ENCODE results near the gene HENMT1. TPM values are rescaled to one million over a fixed set of nuclear protein-coding genes. Genes with fewer than 3 reads are reported as not detected.

The HENMT1 gene
- total and polyA plus RNA-seq, 9 of the 15 experiments (the other 6 are each of a cell fraction or from before 2014, with no cell fraction given), result not detected

Other genes with a start within 250 kb of the HENMT1 start
- 5.0 and 6.0 TPM in 2 replicates for gene NBPF6, start 210.8 kb downstream of the HENMT1 start, total RNA-seq (2014; rRNA removed)
- 7.2 and 7.5 TPM in 2 replicates for gene NBPF6, start 210.8 kb downstream of the HENMT1 start, total RNA-seq (2014; rRNA removed; fragmentation: Illumina TruSeq; extraction: Trizol)
- 7.6 and 8.3 TPM in 2 replicates for gene NBPF6, start 210.8 kb downstream of the HENMT1 start, total RNA-seq (2015; rRNA removed; fragmentation: Illumina TruSeq; extraction: Trizol)
- 6.1 and 6.5 TPM in 2 replicates for gene NBPF6, start 210.8 kb downstream of the HENMT1 start, total RNA-seq (2021)
- gene NBPF6, start 210.8 kb downstream of the HENMT1 start, polyA plus RNA-seq (2011; rRNA removed), result 4.2 and 5.8 TPM in 2 replicates
- gene NBPF6, start 210.8 kb downstream of the HENMT1 start, polyA plus RNA-seq (2014; fragmentation: Illumina TruSeq; extraction: Trizol), result 8.7 and 10.0 TPM in 2 replicates
- gene NBPF6, start 210.8 kb downstream of the HENMT1 start, polyA plus RNA-seq (2014; fragmentation: Nextera tagmentation; extraction: Ambion mirVana), result 1 to 10 TPM; 2.7 to 3.6 TPM
- gene NBPF6, start 210.8 kb downstream of the HENMT1 start, polyA plus RNA-seq (2014; rRNA removed), result 4.0 and 4.9 TPM in 2 replicates
- gene EEIG2, start 101.0 kb downstream of the HENMT1 start, total RNA-seq (2014; rRNA removed), result 13.9 and 14.5 TPM in 2 replicates
- 26.9 and 27.3 TPM in 2 replicates for gene EEIG2, start 101.0 kb downstream of the HENMT1 start, total RNA-seq (2014; rRNA removed; fragmentation: Illumina TruSeq; extraction: Trizol)
- 21.8 and 24.4 TPM in 2 replicates for gene EEIG2, start 101.0 kb downstream of the HENMT1 start, total RNA-seq (2015; rRNA removed; fragmentation: Illumina TruSeq; extraction: Trizol)
- 21.0 and 22.8 TPM in 2 replicates for gene EEIG2, start 101.0 kb downstream of the HENMT1 start, total RNA-seq (2021)
- gene EEIG2, start 101.0 kb downstream of the HENMT1 start, polyA plus RNA-seq (2011; rRNA removed), result 18.8 and 21.1 TPM in 2 replicates
- gene EEIG2, start 101.0 kb downstream of the HENMT1 start, polyA plus RNA-seq (2014; fragmentation: Illumina TruSeq; extraction: Trizol), result 11.8 and 15.2 TPM in 2 replicates
- gene EEIG2, start 101.0 kb downstream of the HENMT1 start, polyA plus RNA-seq (2014; fragmentation: Nextera tagmentation; extraction: Ambion mirVana), result 1 to 10 TPM; 6.1 to 8.0 TPM
- gene EEIG2, start 101.0 kb downstream of the HENMT1 start, polyA plus RNA-seq (2014; rRNA removed), result 12.2 and 12.7 TPM in 2 replicates
- gene PRPF38B, start 31.2 kb upstream of the HENMT1 start, total RNA-seq (2014; rRNA removed), result 27.8 and 67.8 TPM in 2 replicates
- 66.4 and 69.8 TPM in 2 replicates for gene PRPF38B, start 31.2 kb upstream of the HENMT1 start, total RNA-seq (2014; rRNA removed; fragmentation: Illumina TruSeq; extraction: Trizol)
- 68.0 and 75.3 TPM in 2 replicates for gene PRPF38B, start 31.2 kb upstream of the HENMT1 start, total RNA-seq (2015; rRNA removed; fragmentation: Illumina TruSeq; extraction: Trizol)
- gene PRPF38B, start 31.2 kb upstream of the HENMT1 start, total RNA-seq (2021), result 47.8 and 55.5 TPM in 2 replicates
- 71.1 and 74.1 TPM in 2 replicates for gene PRPF38B, start 31.2 kb upstream of the HENMT1 start, polyA plus RNA-seq (2011; rRNA removed)
- 72.3 and 85.5 TPM in 2 replicates for gene PRPF38B, start 31.2 kb upstream of the HENMT1 start, polyA plus RNA-seq (2014; fragmentation: Illumina TruSeq; extraction: Trizol)
- gene PRPF38B, start 31.2 kb upstream of the HENMT1 start, polyA plus RNA-seq (2014; fragmentation: Nextera tagmentation; extraction: Ambion mirVana), result 10 to 100 TPM; 25.3 to 34.3 TPM
- gene PRPF38B, start 31.2 kb upstream of the HENMT1 start, polyA plus RNA-seq (2014; rRNA removed), result 78.4 and 81.8 TPM in 2 replicates
- not detected in 2 replicates for gene FNDC7, start 51.8 kb upstream of the HENMT1 start, total RNA-seq (2014; rRNA removed)
- not detected in 2 replicates for gene FNDC7, start 51.8 kb upstream of the HENMT1 start, total RNA-seq (2014; rRNA removed; fragmentation: Illumina TruSeq; extraction: Trizol)
- not detected in 2 replicates for gene FNDC7, start 51.8 kb upstream of the HENMT1 start, total RNA-seq (2015; rRNA removed; fragmentation: Illumina TruSeq; extraction: Trizol)
- not detected in 2 replicates for gene FNDC7, start 51.8 kb upstream of the HENMT1 start, total RNA-seq (2021)
- 0.05 TPM in 1 of 2 replicates, not detected in the other for gene FNDC7, start 51.8 kb upstream of the HENMT1 start, polyA plus RNA-seq (2011; rRNA removed)
- not detected in 2 replicates for gene FNDC7, start 51.8 kb upstream of the HENMT1 start, polyA plus RNA-seq (2014; fragmentation: Illumina TruSeq; extraction: Trizol)
- gene FNDC7, start 51.8 kb upstream of the HENMT1 start, polyA plus RNA-seq (2014; fragmentation: Nextera tagmentation; extraction: Ambion mirVana), result not detected
- not detected in 2 replicates for gene FNDC7, start 51.8 kb upstream of the HENMT1 start, polyA plus RNA-seq (2014; rRNA removed)
- gene STXBP3, start 85.6 kb upstream of the HENMT1 start, total RNA-seq (2014; rRNA removed), result 33.1 TPM in 2 replicates
- gene STXBP3, start 85.6 kb upstream of the HENMT1 start, total RNA-seq (2014; rRNA removed; fragmentation: Illumina TruSeq; extraction: Trizol), result 52.1 and 56.7 TPM in 2 replicates
- gene STXBP3, start 85.6 kb upstream of the HENMT1 start, total RNA-seq (2015; rRNA removed; fragmentation: Illumina TruSeq; extraction: Trizol), result 45.8 and 52.5 TPM in 2 replicates
- 32.5 and 34.6 TPM in 2 replicates for gene STXBP3, start 85.6 kb upstream of the HENMT1 start, total RNA-seq (2021)
- 39.4 and 50.2 TPM in 2 replicates for gene STXBP3, start 85.6 kb upstream of the HENMT1 start, polyA plus RNA-seq (2011; rRNA removed)
- 35.0 and 40.0 TPM in 2 replicates for gene STXBP3, start 85.6 kb upstream of the HENMT1 start, polyA plus RNA-seq (2014; fragmentation: Illumina TruSeq; extraction: Trizol)
- 10 to 100 TPM; 34.2 to 34.9 TPM for gene STXBP3, start 85.6 kb upstream of the HENMT1 start, polyA plus RNA-seq (2014; fragmentation: Nextera tagmentation; extraction: Ambion mirVana)
- gene STXBP3, start 85.6 kb upstream of the HENMT1 start, polyA plus RNA-seq (2014; rRNA removed), result 39.2 and 52.3 TPM in 2 replicates
- not detected in 2 replicates for gene AKNAD1, start 196.0 kb upstream of the HENMT1 start, total RNA-seq (2014; rRNA removed)
- not detected in 2 replicates for gene AKNAD1, start 196.0 kb upstream of the HENMT1 start, total RNA-seq (2014; rRNA removed; fragmentation: Illumina TruSeq; extraction: Trizol)
- not detected in 2 replicates for gene AKNAD1, start 196.0 kb upstream of the HENMT1 start, total RNA-seq (2015; rRNA removed; fragmentation: Illumina TruSeq; extraction: Trizol)
- not detected in 2 replicates for gene AKNAD1, start 196.0 kb upstream of the HENMT1 start, total RNA-seq (2021)
- not detected in 2 replicates for gene AKNAD1, start 196.0 kb upstream of the HENMT1 start, polyA plus RNA-seq (2011; rRNA removed)
- 0.30 TPM in 1 of 2 replicates, not detected in the other for gene AKNAD1, start 196.0 kb upstream of the HENMT1 start, polyA plus RNA-seq (2014; fragmentation: Illumina TruSeq; extraction: Trizol)
- gene AKNAD1, start 196.0 kb upstream of the HENMT1 start, polyA plus RNA-seq (2014; fragmentation: Nextera tagmentation; extraction: Ambion mirVana), result under 1 TPM in 1 of 2 experiments, not detected in 1; 0.13 TPM
- gene AKNAD1, start 196.0 kb upstream of the HENMT1 start, polyA plus RNA-seq (2014; rRNA removed), result not detected in 2 replicates
- 27.0 and 29.2 TPM in 2 replicates for gene GPSM2, start 215.9 kb upstream of the HENMT1 start, total RNA-seq (2014; rRNA removed)
- 39.1 and 41.5 TPM in 2 replicates for gene GPSM2, start 215.9 kb upstream of the HENMT1 start, total RNA-seq (2014; rRNA removed; fragmentation: Illumina TruSeq; extraction: Trizol)
- 40.9 and 50.8 TPM in 2 replicates for gene GPSM2, start 215.9 kb upstream of the HENMT1 start, total RNA-seq (2015; rRNA removed; fragmentation: Illumina TruSeq; extraction: Trizol)
- gene GPSM2, start 215.9 kb upstream of the HENMT1 start, total RNA-seq (2021), result 28.9 and 32.1 TPM in 2 replicates
- gene GPSM2, start 215.9 kb upstream of the HENMT1 start, polyA plus RNA-seq (2011; rRNA removed), result 28.1 and 37.8 TPM in 2 replicates
- 25.2 and 34.4 TPM in 2 replicates for gene GPSM2, start 215.9 kb upstream of the HENMT1 start, polyA plus RNA-seq (2014; fragmentation: Illumina TruSeq; extraction: Trizol)
- 1 to 10 TPM; 7.8 to 8.4 TPM for gene GPSM2, start 215.9 kb upstream of the HENMT1 start, polyA plus RNA-seq (2014; fragmentation: Nextera tagmentation; extraction: Ambion mirVana)
- gene GPSM2, start 215.9 kb upstream of the HENMT1 start, polyA plus RNA-seq (2014; rRNA removed), result 26.5 and 28.5 TPM in 2 replicates